ENCODE data around the gene MARK2. TPM values are rescaled to one million over a fixed set of nuclear protein-coding genes. Genes with fewer than 3 reads are reported as not detected.
A peak's percentile ranks its signal among the peaks of the same experiment; 100 is the strongest.

Gene MARK2
- total and polyA plus RNA-seq, 12 donors = 12.6 to 42.7 (median 37.3) TPM

- ATAC-seq = no peak
- Histone ChIP-seq H3K36me3 (peaks cover 0 to 32% (median 0%) of the 10 kb centered on the region in 9 donors), H3K27ac (peak overlapping the region in 1 of 10 donors; percentile 57), H3K9me3 (no peaks in the 10 kb centered on the region), H3K4me1 (peaks cover 6 to 81% (median 30%) of the 10 kb centered on the region in 9 donors), H3K27me3 (no peaks in the 10 kb centered on the region), H3K4me3 (no peak overlapping the region)
- intact Hi-C loops (cut with DNase I) = no loop called here
- WGBS, 2 donors = 90 to 94% methylated on average over 3 of the region's 3 CpGs
- TF ChIP-seq CTCF (IDR thresholded peaks at IDR 0.05) = no peak
- DNase-seq = no peak
These were observed 14.6 kb downstream of the MARK2 start for GRCh38 chr11:63853476-63853875.

GRCh38 chr11:63854696-63855095 is 15.8 kb downstream of the MARK2 start:
- Histone ChIP-seq H3K4me1 (peaks cover 10 to 89% (median 42%) of the 10 kb centered on the region in 9 donors), H3K9me3 (no peaks in the 10 kb centered on the region)

GRCh38 chr11:63855975-63856374 is 17.1 kb downstream of the MARK2 start:
- peaks cover 0 to 33% (median 0%) of the 10 kb centered on the region in 9 donors for H3K36me3 ChIP-seq
- DNase-seq (no peak), ATAC-seq (no peak)
- intact Hi-C loops (cut with DNase I) = no loop called here
- no peaks in the 10 kb centered on the region for H3K9me3 ChIP-seq
- H3K27ac ChIP-seq = peak overlapping the region in 1 of 10 donors; percentile 34
- no peak overlapping the region for H3K4me3 ChIP-seq
- no peaks in the 10 kb centered on the region for H3K27me3 ChIP-seq
- H3K4me1 ChIP-seq = peaks cover 7 to 78% (median 40%) of the 10 kb centered on the region in 9 donors
- 85 to 90% methylated on average over 2 of the region's 2 CpGs for WGBS, 2 donors
- no peak for TF ChIP-seq CTCF (IDR thresholded peaks at IDR 0.05)

More at GRCh38 chr11:63854696-63855095, 15.8 kb downstream of the MARK2 start:
- H3K4me3 ChIP-seq = no peak overlapping the region
- TF ChIP-seq CTCF (IDR thresholded peaks at IDR 0.05) = no peak
- no peak overlapping the region for H3K27ac ChIP-seq
- no peaks in the 10 kb centered on the region for H3K27me3 ChIP-seq
- DNase-seq = no peak
- H3K36me3 ChIP-seq = peaks cover 0 to 27% (median 0%) of the 10 kb centered on the region in 9 donors
- 97 to 99% methylated on average over 4 of the region's 4 CpGs for WGBS, 2 donors
- intact Hi-C loops (cut with DNase I) = no loop called here
- no peak for ATAC-seq

GRCh38 chr11:63858628-63859550 is 20.0 kb downstream of the MARK2 start:
- intact Hi-C loops (cut with DNase I) = no loop called here
- WGBS, 2 donors = 80% methylated on average over 11 of the region's 11 CpGs
- peaks cover 0 to 43% (median 4%) of the 10 kb centered on the region in 9 donors for H3K36me3 ChIP-seq
- H3K4me3 ChIP-seq = no peak overlapping the region
- TF ChIP-seq CTCF (IDR thresholded peaks at IDR 0.05) = no peak
- H3K27ac ChIP-seq = peak overlapping the region in 7 of 10 donors; percentile 2 to 66 (median 37)
- no peaks in the 10 kb centered on the region for H3K27me3 ChIP-seq
- peak in 7 of 8 donors; percentile 46 to 86 (median 81) for ATAC-seq
- H3K4me1 ChIP-seq = peaks cover 0 to 68% (median 25%) of the 10 kb centered on the region in 9 donors
- H3K9me3 ChIP-seq = no peaks in the 10 kb centered on the region
- DNase-seq = no peak

All from heart right ventricle (tissue), 16 donors.